CMK (cell line): ENCODE results near the gene SLC24A3.
A peak's percentile ranks its signal among the peaks of the same experiment; 100 is the strongest.

Experiments
- DNase-seq: peaks from one replicate; pipeline ENCODE4 v3.0.0-alpha.2; 2010; ENCODE audit warnings: low read depth

The SLC24A3 gene

GRCh38 chr20:19598117-19598850 is 385.8 kb downstream of the SLC24A3 start:
- no peak for DNase-seq

GRCh38 chr20:19599200-19599599 is 386.8 kb downstream of the SLC24A3 start:
- DNase-seq, result no peak

GRCh38 chr20:19600042-19600441 is 387.6 kb downstream of the SLC24A3 start:
- no peak for DNase-seq

GRCh38 chr20:19601126-19601810 is 388.8 kb downstream of the SLC24A3 start:
- no peak for DNase-seq

GRCh38 chr20:19602675-19603375 is 390.4 kb downstream of the SLC24A3 start:
- DNase-seq, result no peak

GRCh38 chr20:19603376-19603750 is 390.9 kb downstream of the SLC24A3 start:
- DNase-seq, result no peak

- no peak for DNase-seq
Observed at GRCh38 chr20:19605786-19606485, 393.5 kb downstream of the SLC24A3 start.

GRCh38 chr20:19609642-19610223 is 397.3 kb downstream of the SLC24A3 start:
- no peak for DNase-seq

- DNase-seq, result no peak
Observed at GRCh38 chr20:19615629-19616028, 403.2 kb downstream of the SLC24A3 start.

GRCh38 chr20:19616081-19616480 is 403.6 kb downstream of the SLC24A3 start:
- DNase-seq, result no peak

- DNase-seq, result no peak
Observed at GRCh38 chr20:19616620-19617019, 404.2 kb downstream of the SLC24A3 start.

GRCh38 chr20:19617256-19617655 is 404.8 kb downstream of the SLC24A3 start:
- no peak for DNase-seq

GRCh38 chr20:19618711-19619110 is 406.3 kb downstream of the SLC24A3 start:
- DNase-seq, result no peak

- no peak for DNase-seq
Observed at GRCh38 chr20:19619904-19620430, 407.5 kb downstream of the SLC24A3 start.

GRCh38 chr20:19620446-19620845 is 408.0 kb downstream of the SLC24A3 start:
- no peak for DNase-seq

GRCh38 chr20:19621072-19621471 is 408.6 kb downstream of the SLC24A3 start:
- DNase-seq, result no peak

- DNase-seq, result no peak
Observed at GRCh38 chr20:19624221-19624965, 412.0 kb downstream of the SLC24A3 start.

- no peak for DNase-seq
Observed at GRCh38 chr20:19625426-19625825, 413.0 kb downstream of the SLC24A3 start.

- no peak for DNase-seq
Observed at GRCh38 chr20:19626896-19627295, 414.5 kb downstream of the SLC24A3 start.

- DNase-seq, result peak; percentile 25
Observed at GRCh38 chr20:19628570-19629134, 416.2 kb downstream of the SLC24A3 start.

- DNase-seq, result no peak
Observed at GRCh38 chr20:19631410-19631809, 419.0 kb downstream of the SLC24A3 start.
